Stimulated activated CD8-positive, alpha-beta memory T cell treated with anti-CD3 and anti-CD28 coated beads, Interleukin-2, amount 100 ng/mL, for 48 hours (primary cell): ENCODE measurements around the gene PI4K2A.
"Not testable (repeated sequence)": the region's sequence is repeated elsewhere in the genome, so short reads cannot be mapped to it uniquely, and the experiment has no call there.

Source experiments
- DNase-seq, 2 donors: peaks; one replicate each; pipeline ENCODE4 v3.0.0-alpha.2; 2020; ENCODE audit warnings: low read depth in 2 of 2

Gene PI4K2A

DNA sequence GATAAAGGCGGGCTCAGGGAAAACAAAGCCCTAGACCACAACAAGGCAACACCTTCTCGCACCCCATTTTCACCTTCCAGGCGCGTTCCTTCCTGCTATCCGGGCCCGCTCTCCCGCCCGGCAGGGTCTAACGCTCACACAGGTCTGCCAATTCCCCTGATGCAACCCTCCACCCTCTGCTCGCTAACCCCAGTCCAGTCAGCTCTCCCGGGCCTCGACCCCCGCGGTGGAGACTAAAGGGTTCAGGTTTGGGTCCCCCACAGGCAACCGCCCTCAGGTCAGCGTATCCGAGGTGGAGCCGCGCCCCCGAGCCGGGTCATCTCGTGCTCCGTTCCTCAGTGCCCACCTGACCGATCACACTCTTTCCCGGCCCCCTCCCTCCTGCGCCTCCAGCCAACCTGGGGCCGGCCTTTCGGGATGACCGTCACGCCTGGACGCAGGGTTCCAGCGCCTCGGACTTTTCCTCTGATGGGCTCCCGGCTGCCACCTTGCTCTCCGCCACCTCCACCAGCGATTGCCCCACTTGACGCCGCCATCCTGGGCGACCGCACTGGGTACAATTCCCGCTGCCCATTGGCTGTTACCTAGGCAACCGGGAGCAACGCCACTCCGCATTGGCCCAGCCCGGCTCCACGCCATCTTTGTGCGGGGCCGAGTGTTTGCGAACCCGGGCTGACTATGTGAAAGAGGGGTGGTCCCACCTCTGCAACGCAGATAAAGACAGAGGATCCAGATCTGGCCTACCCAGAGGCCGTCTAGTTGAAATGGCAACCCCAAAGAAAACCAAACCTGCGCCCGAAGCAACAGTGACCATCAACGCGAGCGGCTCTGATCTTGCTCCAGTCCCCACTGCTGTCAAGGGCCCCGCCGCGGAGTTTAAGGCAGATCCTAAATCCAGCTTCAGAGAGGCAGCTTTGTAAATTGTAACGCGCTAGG lies 7.3 kb upstream of the PI4K2A start, which contains the start of gene MORN4:
TSS of gene MORN4 (minus strand) at position 552 of the 936 bp plus-strand sequence. CDS start 13,847 bp downstream, outside the sequence.
- peak; percentile 84 for DNase-seq

DNA sequence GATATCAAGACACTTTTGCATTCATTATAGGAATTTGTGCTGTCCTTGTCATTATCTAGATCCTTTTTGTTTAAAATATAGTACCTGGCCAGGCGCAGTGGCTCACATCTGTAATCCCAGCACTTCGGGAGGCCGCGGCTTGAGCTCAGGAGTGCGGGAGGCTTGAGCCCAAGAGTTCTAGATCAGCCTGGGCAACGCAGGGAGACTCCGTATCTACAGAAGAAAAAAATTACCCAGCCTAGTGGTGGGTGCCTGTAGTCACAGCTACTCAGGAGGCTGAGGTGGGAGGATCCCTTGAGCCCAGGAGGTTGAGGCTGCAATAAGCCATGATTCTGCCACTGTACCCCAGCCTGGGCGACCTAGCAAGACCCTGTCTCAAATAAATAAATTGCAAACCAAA lies 6.5 kb upstream of the PI4K2A start:
- DNase-seq = no peak

DNA sequence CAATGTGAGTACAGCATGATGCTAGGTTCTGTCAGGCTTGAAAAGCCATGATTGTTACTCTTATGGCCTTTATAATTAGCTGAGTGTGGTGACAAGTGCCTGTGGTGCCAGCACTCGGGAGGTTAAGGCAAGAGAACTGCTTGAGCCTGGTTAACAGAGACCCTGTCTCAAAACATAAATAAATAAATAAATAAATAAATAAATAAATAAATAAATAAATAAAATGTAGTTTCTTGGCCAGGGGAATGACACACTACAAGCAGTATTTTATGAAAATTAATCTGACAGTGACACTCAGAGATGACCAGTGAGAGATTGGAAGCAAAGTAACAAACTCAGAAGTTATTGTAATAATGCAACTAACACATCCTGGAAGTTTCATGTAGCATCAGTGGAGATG lies 4.9 kb upstream of the PI4K2A start:
- DNase-seq = no peak

DNA sequence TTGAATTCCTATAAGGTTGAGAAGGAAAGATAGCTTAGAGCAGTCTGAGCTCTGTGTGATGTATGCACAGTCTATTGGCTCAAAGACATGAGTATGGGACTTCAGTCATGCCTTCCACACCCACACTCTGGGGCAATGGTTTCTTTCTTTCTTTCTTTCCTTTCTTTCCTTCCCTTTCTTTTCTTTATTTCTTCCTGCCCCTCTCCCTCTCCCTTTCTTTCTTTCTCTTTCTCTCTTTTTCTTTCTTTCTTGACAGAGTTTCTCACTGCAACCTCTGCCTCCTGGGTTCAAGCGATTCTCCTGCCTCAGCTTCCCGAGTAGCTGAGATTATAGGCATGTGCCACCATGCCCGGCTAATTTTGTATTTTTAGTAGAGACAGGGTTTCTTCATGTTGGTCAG lies 1.4 kb upstream of the PI4K2A start:
- DNase-seq = not testable (repeated sequence)

DNA sequence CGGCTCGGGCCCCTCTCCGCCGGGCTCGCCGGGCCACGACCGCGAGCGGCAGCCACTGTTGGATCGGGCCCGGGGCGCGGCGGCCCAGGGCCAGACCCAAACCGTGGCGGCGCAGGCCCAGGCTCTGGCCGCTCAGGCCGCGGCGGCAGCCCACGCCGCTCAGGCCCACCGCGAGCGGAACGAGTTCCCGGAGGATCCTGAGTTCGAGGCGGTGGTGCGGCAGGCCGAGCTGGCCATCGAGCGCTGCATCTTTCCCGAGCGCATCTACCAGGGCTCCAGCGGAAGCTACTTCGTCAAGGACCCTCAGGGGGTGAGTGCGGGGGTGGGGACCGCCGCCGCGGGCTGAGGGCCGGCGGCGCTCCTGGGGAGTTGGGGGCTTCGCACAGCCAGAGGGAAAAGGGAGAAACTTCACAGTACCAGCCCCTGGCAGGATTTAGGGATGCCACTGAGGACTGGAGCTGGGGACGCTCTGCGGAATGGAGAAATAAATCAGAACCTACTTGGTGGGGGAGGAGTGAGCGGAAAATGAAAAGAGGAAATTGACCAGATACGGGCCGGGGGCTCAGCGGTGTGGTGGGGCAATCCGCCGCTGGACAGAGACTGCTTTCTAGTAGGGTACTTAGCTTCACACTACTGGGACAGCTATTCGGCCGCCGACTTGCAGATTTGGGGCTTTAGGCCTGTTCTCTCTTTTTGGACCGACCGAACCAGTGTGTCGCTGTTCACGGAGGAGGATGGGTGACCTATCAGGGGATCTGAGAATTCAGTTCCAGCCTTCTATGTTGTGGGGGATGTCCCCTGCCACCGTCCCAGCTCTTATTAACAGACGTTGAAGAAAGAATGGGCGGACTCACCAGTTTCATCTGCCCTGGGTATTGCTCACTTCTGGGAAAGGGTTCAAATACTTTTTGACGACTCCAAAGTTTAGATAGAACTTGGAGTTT lies 669 bp downstream of the PI4K2A start:
- peak in 1 of 2 donors; percentile 2 for DNase-seq

DNA sequence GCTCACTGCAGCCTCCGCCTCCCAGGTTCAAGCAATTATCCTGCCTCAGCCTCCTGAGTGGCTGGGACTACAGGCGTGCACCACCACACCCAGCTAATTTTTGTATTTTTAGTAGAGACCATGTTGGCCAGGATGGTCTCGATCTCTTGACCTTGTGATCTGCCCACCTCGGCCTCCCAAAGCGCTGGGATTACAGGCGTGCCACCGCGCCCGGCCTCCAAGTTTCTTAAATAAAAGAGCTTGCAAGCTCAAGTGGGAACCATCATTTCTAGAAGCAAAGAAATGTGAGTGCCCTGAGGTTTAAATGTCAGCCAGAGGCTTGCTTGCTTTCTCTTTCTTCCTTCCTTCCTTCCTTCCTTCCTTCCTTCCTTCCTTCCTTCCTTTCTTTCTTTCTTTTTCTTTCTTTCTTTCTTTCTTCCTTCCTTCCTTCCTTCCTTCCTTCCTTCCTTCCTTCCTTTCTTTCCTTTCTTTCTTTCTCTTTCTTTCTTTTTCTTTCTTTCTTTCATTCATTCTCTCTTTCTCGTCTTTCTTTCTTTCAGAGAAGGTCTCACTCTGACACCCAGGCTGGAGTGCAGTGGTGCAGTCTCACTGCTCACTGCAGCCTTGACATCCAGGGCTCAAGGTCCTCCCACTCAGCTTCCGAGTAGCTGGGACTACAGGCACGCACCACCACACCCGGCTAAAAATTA lies 2.1 kb downstream of the PI4K2A start:
- DNase-seq = not testable (repeated sequence)

DNA sequence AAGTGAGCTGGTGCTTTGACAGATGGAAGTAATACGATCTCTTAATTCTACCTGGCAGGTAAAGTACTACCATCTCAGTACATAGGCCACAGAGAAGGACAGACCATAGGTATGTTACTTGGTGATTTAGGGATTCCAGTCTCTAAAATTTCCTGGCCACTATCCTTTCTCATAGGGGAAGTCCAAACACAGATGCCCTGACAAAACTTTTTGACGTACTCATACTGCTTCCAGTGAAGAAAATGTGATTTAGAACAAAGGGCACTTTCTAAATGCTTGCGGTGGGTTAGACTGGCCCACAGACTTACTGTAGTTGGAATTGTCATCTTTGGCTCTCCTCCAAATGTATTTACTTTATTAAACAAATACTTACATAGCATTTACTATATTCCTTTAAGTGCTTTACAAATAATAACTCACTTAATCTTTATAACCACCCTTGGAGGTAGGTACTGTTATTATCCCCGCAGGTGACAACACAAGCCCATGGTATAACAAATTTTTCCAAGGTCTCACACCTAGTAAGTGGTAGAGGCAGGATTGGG lies 3.0 kb downstream of the PI4K2A start:
- DNase-seq = no peak

DNA sequence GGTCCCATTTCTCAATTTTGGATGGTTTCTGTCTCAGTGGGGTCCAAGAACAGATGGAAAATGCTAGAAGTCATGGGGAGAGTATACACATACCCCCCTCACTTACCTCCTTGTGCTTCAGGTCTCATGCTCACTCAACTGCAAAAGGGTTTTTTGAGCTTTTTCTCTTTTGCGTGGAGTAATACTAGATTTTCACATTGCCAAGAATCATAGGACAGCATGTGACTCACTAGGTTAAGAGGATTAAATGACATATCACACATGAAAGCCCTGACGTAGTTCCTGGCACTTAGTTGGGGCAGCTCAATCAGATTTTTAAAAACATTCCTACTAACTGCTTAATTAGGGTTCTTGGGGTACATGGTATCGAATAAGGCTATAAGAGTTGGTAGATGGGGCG lies 4.5 kb downstream of the PI4K2A start:
- no peak for DNase-seq

DNA sequence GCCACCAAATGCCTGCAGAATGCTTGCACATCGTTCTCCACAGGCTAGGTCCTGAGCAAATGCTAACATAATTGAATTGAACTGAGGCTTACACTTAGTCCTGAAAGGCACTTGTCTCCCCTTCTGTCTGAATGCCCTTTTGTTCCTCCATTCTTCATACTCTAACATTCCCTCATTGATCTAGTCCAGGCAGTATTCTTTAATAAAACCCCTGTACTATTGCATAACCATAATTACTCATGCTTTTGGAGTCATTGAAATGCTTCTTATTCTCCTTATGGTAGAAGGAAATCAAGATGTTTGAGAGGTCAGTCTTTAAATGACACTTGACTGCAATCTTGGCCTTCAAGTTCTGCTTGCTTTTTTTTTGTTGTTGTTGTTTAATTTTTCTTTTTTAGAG lies 7.1 kb downstream of the PI4K2A start:
- DNase-seq = no peak

DNA sequence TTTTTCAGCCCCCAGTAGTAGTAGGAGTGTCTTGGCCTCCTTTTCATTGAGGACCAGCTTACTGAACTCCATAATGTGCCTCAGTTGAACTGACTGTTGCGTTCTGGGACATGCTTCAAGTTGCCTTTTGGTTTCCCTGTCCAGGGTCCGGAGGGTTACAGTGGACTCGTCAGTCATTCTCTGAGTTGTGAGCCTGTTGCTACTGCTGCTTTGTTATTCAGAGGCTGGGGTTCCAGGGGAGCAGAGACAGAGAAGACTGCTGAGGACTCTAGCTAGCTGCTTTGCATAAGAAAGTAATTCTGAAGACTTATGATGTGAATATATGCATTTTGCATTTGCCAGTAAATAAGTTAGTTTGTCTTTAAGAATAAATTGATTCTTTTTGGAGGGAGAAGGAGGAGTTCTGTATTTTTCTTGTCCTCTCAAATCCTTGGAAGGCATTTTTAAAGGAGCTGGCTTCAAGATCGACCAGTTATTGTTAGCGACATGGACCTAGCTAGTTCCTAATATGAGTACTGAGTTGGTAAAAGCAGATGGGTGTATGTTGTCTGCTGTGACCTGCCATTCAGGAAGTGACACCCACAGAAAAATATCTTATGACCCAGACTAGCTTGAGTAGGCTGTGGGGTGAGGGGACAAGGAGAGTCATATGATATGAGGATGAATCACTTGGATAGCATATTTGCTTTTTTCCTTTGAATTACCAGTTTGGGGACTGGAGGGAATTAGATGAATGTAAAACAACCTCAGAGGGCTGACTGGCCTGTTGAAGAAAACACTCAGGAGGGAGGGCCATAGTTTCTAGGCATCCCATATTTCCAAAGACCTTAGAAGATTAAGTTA lies 8.3 kb downstream of the PI4K2A start:
- DNase-seq = no peak

DNA sequence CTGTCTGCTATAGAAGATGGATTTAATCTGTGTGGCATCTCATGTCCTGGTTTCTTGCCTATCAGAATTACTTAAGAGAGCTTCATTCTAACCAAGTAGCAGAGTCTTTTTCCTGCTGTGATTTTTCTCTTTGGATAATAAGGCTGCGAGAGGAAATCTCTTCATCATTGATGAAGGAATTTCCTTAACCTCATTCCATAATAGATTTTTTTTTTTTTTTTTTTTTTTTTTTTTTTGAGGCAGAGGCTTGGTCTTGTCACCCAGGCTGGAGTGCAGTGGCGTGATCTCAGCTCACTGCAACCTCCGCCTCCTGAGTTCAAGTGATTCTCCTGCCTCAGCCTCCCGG lies 8.9 kb downstream of the PI4K2A start:
- not testable (repeated sequence) for DNase-seq

DNA sequence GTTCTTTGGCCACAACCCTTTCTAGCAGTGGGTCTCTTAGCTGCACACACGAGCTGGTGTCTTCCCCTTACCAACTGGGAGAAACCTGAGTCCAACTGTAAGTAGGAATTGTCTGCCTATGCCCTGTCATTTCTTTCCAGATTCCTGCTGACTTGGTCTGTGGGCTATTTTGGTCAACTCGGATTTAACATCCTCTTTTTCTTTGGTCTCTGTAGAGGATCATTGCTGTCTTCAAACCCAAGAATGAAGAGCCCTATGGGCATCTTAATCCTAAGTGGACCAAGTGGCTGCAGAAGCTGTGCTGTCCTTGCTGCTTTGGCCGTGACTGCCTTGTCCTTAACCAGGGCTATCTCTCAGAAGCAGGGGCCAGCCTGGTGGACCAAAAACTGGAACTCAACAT lies 10.3 kb downstream of the PI4K2A start:
- DNase-seq = no peak

DNA sequence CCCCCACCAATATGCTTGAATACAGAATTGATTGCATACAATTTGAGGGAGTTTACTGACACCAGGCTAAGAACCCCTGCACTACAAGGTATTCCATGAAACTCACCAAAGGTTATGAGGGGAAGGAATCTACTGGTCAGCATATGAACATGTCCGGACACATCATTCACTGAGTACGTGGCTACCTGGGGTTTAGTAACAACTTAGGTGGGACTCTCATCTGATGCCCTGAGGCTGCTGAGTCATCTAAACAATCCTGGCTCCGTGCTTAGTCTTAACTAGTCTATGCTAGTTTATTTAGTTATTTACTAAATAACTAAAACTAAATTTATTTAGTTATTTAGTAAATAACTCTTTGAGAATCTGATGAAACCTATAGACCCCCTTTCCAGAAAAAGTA lies 11.3 kb downstream of the PI4K2A start:
- no peak for DNase-seq

DNA sequence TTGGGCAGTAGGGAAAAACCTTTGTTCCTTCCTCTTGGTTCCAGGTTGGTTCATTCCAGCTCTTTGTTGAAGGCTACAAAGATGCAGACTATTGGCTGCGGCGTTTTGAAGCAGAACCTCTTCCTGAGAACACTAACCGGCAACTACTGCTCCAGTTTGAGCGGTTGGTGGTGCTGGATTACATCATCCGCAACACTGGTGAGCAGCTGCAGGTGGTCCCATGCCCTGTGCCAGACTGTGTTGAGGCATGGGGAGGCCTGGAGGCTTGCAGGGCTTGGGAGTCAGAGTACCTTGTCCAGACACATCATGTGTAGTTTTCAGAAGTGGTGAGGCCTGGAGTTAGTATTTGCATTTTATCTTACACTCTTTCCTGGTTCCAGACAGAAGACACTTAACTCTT lies 16.3 kb downstream of the PI4K2A start:
- no peak for DNase-seq

DNA sequence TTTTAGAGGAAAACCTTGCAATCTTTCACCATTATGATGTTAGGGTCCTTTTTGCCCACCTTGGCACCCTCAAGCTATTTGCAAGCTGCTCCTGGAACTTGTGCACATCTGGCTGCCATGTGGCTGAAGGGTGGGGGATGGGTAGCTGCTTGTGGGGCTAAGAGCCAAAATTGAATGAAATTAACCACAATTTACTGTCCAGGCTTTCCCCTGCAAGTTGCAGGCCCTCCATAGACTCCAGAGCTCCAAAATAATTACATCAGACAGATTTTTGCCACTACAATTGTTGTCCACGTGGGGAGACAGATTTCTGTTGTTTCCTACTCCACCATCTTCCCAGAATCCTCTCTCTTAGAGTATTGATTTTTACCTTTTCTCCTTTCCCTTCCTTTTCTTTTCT lies 19.1 kb downstream of the PI4K2A start:
- no peak for DNase-seq

DNA sequence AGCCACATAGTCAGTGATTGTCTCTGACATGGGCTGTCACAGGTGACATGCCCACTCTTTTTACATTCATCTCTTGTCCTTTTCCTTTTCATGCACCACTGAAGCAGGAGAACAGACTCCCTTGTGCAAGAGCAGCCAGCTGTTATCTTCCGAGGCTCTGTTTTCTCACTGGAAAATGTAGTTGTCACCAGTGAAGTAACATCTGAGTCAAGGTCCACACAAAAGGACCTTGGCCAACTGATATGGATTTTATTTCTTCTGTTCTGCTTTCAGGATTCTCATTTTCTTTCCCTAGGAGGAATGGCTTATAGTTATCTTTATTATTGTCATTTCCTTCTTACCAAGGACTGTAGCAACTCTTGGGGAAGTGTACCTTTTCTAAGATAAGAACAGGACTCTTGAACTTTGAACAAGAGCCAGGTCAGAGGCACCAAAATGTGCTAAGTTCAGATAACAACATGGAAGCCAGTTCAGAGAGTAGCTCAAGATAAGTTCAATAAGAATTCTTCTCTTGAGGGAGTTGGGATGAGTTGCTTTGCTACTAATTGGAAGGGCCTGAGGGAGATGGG lies 23.9 kb downstream of the PI4K2A start:
- DNase-seq = no peak

DNA sequence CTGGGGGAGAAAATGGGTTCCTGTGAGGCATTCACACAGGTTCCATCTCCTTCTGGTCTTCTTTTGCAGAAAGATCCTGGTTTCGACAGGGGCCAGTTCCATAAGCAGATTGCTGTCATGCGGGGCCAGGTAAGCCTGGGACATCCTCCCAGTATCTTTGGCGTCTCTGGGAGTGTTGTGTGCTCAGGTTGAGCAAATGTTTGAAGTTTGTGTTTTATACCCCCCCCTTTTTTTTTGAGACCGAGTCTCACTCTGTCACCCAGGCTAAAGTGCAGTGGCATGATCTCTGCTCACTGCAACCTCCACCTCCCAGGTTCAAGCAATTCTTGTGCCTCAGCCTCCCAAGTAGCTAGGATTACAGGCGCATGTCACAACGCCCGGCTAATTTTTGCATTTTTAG lies 26.5 kb downstream of the PI4K2A start:
- no peak for DNase-seq

DNA sequence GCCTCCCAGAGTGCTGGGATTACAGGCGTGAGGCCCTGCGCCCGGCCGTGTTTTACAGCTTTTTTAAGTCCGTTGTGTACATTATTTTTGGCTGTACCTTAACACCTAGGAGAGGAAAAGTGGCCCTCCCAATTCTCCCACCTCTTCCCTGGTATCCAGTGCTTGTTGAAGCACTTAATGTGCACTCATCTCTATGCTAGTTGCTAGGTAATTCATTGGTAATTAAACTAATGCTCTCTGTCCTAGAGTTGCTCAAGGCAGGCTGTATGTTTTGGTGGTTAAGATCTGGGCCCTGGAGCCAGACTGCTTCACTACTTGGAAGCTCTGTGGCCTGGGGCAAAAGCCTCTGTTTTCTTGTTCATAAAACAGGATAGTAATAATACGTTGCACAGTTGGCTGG lies 27.0 kb downstream of the PI4K2A start:
- no peak for DNase-seq

DNA sequence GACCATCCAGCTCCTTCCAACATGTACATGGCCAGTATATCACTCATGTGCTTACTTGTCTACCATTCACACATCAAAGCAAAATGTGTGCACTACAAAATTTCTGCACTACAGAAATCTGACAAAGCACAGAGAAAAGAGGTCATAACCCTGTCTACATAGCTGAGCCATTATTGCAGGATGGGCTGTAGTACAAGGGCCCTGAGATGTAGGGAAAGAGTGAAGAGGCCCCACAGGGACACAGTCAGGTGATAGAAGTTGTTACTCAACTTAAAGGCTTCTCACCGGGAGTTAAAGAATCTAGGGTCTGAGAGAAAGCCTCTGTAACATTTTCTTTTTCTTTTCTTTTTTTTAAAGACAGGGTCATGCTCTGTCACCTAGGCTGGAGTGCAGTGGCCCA lies 29.1 kb downstream of the PI4K2A start:
- DNase-seq = no peak

DNA sequence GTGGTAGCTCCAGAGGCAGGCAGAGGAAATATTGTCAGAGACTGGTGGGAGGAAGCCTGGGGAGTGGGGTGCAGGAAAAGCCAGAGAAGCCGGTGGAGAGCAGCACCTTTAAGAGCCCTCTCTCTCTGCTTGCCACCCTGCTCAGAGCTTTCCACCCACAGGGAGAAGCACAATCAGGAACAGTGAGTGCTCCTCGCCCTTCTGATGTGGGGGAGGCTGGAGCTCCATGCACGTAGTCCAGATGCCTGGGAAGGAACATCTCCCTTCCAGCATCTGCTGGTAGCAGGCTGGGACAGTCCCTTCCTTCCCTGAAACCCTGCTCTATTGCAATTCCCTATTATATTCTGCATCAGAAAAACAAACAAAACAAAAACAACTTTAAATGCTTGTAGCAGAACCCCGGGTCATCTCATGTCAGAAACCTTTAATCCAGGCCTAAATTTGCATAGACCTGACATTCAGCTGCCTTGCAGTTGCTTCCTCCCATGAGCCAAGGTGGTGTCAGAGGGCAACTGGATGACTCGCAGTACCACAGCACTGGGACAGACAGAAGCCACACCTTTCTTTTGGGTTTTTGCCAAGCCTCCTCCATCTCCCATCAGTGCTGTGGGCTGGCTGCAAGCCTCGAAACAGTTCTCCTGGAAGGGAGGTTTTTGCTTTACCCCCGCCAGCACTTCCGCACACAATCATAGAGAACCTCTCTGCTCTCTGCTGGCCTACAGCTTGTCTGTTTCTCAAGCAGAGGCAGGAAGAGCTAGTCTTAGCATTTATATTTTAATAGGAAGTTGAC lies 33.5 kb downstream of the PI4K2A start:
- peak in 1 of 2 donors; percentile 8 for DNase-seq
